Activated naive CD8-positive, alpha-beta T cell treated with anti-CD3 and anti-CD28 coated beads for 36 hours (primary cell): Measurements from ENCODE around the gene CCDC51. TPM values are rescaled to one million over a fixed set of nuclear protein-coding genes. Genes with fewer than 3 reads are reported as not detected.

Experiments
- DNase-seq: peaks from one replicate; pipeline ENCODE4 v3.0.0; 2021
- H3K27ac Mint-ChIP-seq: one replicate; pipeline ENCODE4 v1.8.0; 2022; ENCODE audit warnings: mild to moderate bottlenecking, moderate library complexity, mixed read lengths
- H3K27me3 Mint-ChIP-seq: one replicate; pipeline ENCODE4 v1.8.0; 2022; ENCODE audit warnings: mild to moderate bottlenecking, mixed read lengths
- H3K36me3 Mint-ChIP-seq: one replicate; pipeline ENCODE4 v1.8.0; 2021; ENCODE audit warnings: mild to moderate bottlenecking, mixed read lengths
- H3K4me1 Mint-ChIP-seq: one replicate; pipeline ENCODE4 v1.8.0; 2021; ENCODE audit warnings: mixed read lengths
- H3K4me3 Mint-ChIP-seq: one replicate; pipeline ENCODE4 v1.8.0; 2022; ENCODE audit warnings: mild to moderate bottlenecking, moderate library complexity, mixed read lengths
- H3K9me3 Mint-ChIP-seq: one replicate; pipeline ENCODE4 v1.8.0; 2022; ENCODE audit warnings: mixed read lengths
- total RNA-seq, 2 experiments: library from RNA; stranded (reverse); gene quantifications; one replicate each; pipeline ENCODE4 v1.2.3, GENCODE V29; 2021

The CCDC51 gene
- total RNA-seq, 2 experiments from 2014 or later = 28.2 to 29.5 TPM

- no peaks in the 10 kb centered on the region for H3K9me3 Mint-ChIP-seq
- no peak overlapping the region for H3K27ac Mint-ChIP-seq
- H3K27me3 Mint-ChIP-seq = peaks cover 7% of the 10 kb centered on the region
- no peaks in the 10 kb centered on the region for H3K36me3 Mint-ChIP-seq
- H3K4me3 Mint-ChIP-seq = no peak overlapping the region
- no peaks in the 10 kb centered on the region for H3K4me1 Mint-ChIP-seq
- DNase-seq = no peak
Measured at GRCh38 chr3:48423241-48423882, 16.6 kb downstream of the CCDC51 start.

GRCh38 chr3:48422681-48423080 is 17.2 kb downstream of the CCDC51 start:
- no peaks in the 10 kb centered on the region for H3K4me1 Mint-ChIP-seq
- H3K27ac Mint-ChIP-seq = no peak overlapping the region

DNA sequence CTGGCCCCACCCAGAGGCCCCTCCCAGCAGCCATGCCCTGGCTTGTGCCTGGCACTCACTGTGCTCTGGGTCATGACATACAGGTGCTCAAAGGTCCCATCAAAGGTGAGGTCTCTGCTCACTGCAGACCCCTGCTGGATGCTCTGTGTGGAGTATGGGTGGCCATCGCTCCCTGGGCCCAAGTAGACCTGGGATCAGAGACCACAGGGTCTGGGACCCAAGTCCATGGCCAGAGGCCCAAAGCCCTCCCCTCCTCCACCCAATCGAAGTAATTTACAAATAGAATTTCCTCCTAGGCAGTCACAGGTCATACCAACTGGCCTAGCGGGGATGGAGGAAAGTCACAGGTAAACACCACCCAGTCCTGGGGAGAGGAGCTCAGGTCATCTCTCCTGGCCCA is 17.6 kb downstream of the CCDC51 start:
- Mint-ChIP-seq H3K9me3 (no peaks in the 10 kb centered on the region), H3K27me3 (no peaks in the 10 kb centered on the region)

More at GRCh38 chr3:48422681-48423080, 17.2 kb downstream of the CCDC51 start:
- H3K27me3 Mint-ChIP-seq = peaks cover under 1% of the 10 kb centered on the region
- no peaks in the 10 kb centered on the region for H3K36me3 Mint-ChIP-seq
- no peaks in the 10 kb centered on the region for H3K9me3 Mint-ChIP-seq
- DNase-seq = no peak
- H3K4me3 Mint-ChIP-seq = no peak overlapping the region

DNA sequence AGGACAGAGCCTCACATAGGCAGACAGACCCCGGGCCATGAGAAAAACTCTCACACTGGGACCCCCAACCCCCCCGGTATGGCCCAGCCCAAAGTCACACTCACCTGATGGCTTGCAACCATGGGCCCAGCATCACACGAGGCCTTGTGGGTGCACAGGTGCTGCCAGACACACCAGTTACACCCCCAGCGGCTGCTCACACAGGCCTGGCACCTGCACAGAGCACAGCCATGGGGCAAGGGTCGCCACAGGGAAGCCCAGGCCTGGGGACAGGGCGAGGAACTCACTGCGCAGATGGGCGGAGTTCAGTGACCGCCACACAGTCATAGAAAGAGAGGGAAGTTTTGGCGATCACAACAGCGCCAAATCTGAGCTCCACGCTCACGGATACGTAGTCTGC is 19.4 kb downstream of the CCDC51 start:
- Mint-ChIP-seq H3K27me3 (no peaks in the 10 kb centered on the region), H3K36me3 (no peaks in the 10 kb centered on the region), H3K4me1 (no peaks in the 10 kb centered on the region), H3K4me3 (no peak overlapping the region), H3K27ac (no peak overlapping the region), H3K9me3 (no peaks in the 10 kb centered on the region)
- DNase-seq = no peak

More for the DNA sequence above, 17.6 kb downstream of the CCDC51 start:
- Mint-ChIP-seq H3K4me1 (no peaks in the 10 kb centered on the region), H3K4me3 (no peak overlapping the region), H3K27ac (no peak overlapping the region), H3K36me3 (no peaks in the 10 kb centered on the region)
- DNase-seq = no peak

DNA sequence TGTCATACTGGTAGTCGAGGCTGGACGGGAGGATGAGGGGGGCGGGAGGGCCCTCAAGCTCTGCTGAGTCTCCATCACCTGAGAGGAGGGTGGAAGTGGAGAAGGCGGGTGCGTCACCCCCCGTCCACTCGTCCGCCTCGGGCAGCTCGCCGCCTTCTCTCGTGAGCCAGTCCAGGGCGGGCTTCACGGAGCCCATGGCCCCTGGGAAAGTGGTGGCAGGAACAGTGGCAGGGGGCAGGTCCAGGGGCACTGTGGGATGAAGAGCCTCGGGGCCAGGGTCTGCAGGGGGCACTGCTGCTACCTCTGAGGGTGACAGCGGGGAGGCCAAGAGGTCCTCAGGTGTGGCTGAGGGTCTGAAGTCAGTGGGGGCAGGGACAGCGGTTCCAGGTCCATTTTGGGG is 20.3 kb downstream of the CCDC51 start:
- Mint-ChIP-seq H3K27me3 (no peaks in the 10 kb centered on the region), H3K4me3 (no peak overlapping the region), H3K36me3 (no peaks in the 10 kb centered on the region), H3K27ac (no peak overlapping the region), H3K9me3 (no peaks in the 10 kb centered on the region), H3K4me1 (no peaks in the 10 kb centered on the region)
- no peak for DNase-seq

DNA sequence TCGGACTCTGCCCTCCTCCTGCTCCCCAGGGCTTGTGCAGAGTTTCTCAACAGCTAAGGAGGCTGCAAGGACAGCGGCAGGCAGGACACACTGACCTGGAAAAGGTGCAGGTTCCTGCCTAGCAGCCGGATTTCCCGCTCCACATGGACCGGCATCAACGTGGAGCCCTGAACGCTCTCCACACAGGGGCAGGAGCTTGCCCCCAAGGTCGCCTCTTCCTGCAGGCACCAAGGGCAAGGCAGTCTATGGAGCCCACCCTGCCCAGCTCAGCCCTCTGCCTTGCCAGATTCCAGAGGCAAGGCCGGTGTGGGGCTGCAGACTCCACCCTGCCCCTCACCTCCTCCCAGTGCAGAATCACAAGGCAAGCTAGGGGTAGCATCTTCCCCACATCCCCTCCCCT is 20.8 kb downstream of the CCDC51 start:
- no peak overlapping the region for H3K27ac Mint-ChIP-seq

GRCh38 chr3:48418651-48419050 is 21.3 kb downstream of the CCDC51 start:
- Mint-ChIP-seq H3K4me3 (no peak overlapping the region), H3K36me3 (no peaks in the 10 kb centered on the region), H3K27ac (no peak overlapping the region), H3K4me1 (no peaks in the 10 kb centered on the region), H3K27me3 (no peaks in the 10 kb centered on the region), H3K9me3 (no peaks in the 10 kb centered on the region)
- no peak for DNase-seq

More for the DNA sequence above, 20.8 kb downstream of the CCDC51 start:
- H3K27me3 Mint-ChIP-seq = no peaks in the 10 kb centered on the region
- no peaks in the 10 kb centered on the region for H3K36me3 Mint-ChIP-seq
- no peaks in the 10 kb centered on the region for H3K9me3 Mint-ChIP-seq
- no peak for DNase-seq
- H3K4me1 Mint-ChIP-seq = no peaks in the 10 kb centered on the region
- H3K4me3 Mint-ChIP-seq = no peak overlapping the region

DNA sequence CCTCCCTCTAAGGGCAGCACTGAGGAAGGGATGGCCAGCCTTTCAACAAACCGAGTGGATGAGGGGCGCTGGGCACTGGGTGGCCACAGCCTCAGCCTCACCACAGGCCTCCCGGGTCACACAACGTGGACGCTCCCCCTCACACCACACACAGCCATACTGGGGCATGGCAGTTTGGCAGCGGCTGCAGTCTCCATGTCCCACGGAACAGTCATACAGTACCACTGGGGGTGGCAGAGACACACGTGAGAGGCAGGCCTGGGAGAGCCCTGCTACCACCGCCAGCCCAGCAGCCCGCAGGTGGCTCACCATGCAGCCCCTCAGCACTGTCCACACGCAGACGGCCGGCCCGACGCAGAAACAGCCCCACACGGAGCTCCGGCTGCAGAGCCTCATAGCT is 21.8 kb downstream of the CCDC51 start:
- Mint-ChIP-seq H3K36me3 (no peaks in the 10 kb centered on the region), H3K9me3 (no peaks in the 10 kb centered on the region), H3K4me1 (no peaks in the 10 kb centered on the region), H3K4me3 (no peak overlapping the region), H3K27ac (no peak overlapping the region), H3K27me3 (no peaks in the 10 kb centered on the region)
- no peak for DNase-seq

GRCh38 chr3:48417529-48418108 is 22.3 kb downstream of the CCDC51 start:
- Mint-ChIP-seq H3K9me3 (no peaks in the 10 kb centered on the region), H3K27me3 (no peaks in the 10 kb centered on the region), H3K36me3 (no peaks in the 10 kb centered on the region), H3K4me3 (no peak overlapping the region), H3K27ac (no peak overlapping the region), H3K4me1 (no peaks in the 10 kb centered on the region)
- no peak for DNase-seq

GRCh38 chr3:48416546-48416945 is 23.4 kb downstream of the CCDC51 start:
- Mint-ChIP-seq H3K4me1 (no peaks in the 10 kb centered on the region), H3K36me3 (no peaks in the 10 kb centered on the region), H3K9me3 (no peaks in the 10 kb centered on the region), H3K27me3 (no peaks in the 10 kb centered on the region), H3K4me3 (no peak overlapping the region), H3K27ac (no peak overlapping the region)
- DNase-seq = no peak

DNA sequence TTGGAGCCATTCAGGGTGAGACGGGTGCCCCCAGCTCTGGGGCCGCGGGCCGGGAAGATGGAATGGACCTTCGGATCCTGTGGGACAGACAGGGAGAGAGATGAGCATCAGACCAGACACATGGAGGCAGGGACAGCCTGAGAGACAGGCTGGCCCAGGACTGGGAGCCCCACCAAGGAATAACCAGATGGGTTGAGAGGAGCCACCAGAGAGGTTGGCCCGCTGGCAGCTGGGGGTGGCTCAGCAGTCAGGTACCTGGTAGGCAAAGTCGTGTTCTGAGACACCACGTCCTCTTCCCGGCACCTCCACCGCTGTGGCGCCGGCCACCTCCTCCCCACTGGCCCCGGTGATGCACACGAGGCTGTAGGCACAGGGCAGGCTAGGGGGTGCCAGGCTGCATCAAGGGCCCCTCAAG is 23.8 kb downstream of the CCDC51 start:
- no peaks in the 10 kb centered on the region for H3K4me1 Mint-ChIP-seq
- no peak overlapping the region for H3K27ac Mint-ChIP-seq
- no peak overlapping the region for H3K4me3 Mint-ChIP-seq
- no peak for DNase-seq
- no peaks in the 10 kb centered on the region for H3K36me3 Mint-ChIP-seq
- no peaks in the 10 kb centered on the region for H3K9me3 Mint-ChIP-seq
- H3K27me3 Mint-ChIP-seq = no peaks in the 10 kb centered on the region

DNA sequence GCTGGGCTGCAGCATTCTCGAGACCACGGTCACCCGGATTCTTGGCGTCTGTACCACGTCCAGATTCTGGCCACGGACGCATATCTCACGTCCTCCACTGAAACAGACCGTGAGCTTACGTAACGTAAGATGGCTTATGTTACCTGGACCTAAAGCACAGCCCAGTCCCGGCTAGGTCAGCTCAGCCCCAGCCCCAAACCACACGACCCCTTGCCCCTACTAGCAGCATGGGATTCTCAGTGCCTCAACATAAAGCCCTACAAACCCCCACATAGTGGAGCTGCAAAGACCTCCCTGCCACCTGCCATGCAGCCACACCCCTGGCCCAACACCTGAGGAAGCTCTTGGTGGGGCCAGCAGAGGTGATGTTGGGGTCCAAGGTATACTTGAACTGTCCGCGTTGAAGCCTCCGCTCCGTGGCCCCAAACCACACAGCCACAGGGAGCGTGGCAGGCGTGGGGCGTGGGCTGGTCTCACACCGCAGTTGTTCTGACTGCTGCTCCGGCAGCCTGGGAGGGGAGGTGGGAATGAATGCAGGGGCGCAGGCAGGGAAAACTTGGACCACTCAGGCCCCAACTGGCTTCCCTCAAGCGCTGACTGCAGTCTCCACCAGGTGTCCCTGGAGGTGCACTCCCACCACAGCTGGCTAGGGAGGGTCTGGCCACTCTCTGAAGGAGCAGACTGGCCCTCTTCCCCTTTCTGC is 24.5 kb downstream of the CCDC51 start:
- Mint-ChIP-seq H3K27ac (no peak overlapping the region), H3K9me3 (no peaks in the 10 kb centered on the region), H3K27me3 (no peaks in the 10 kb centered on the region), H3K4me3 (no peak overlapping the region), H3K36me3 (no peaks in the 10 kb centered on the region), H3K4me1 (no peaks in the 10 kb centered on the region)
- no peak for DNase-seq

DNA sequence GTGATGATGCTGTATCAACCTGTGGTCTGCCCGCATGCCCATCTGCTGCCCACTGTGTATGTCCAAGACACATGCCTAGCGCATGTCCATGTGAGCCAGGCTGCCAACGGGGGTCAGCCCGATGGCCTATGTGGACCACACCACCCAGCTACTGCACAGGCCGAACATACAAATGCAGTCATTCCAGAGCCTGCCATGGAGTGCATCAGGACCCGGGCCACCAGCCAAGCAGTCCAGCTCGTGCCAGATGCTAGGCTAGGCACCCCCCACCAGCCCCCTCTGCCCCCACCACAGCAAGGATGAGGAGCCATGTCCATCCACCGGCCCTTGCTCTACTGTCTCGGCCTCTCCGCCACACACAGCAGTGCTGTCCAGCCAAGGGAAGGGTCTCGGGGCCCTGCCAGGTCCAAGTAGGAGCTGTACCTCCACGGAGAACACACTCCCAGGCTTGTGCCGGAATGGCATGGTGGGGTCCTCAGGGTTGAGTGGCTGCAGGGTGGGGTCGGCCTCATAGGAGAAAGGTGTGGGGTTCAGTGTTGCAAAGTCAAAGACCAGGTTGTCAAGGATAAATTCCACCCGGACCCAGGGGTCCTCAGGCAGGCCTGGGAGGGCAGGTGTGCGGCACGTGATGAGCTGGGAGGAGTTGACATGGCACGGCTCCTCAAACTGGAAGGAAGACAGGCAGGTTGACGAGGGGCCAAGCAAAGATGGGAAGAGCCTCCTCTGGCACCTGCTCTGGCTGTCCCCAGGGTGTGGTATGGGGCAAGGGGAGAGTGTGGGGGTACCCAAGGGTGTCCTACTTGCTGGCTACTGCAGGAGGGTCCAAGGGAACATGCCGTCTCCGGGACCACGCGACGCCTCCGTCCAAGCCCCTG is 25.3 kb downstream of the CCDC51 start:
- Mint-ChIP-seq H3K9me3 (no peaks in the 10 kb centered on the region), H3K36me3 (no peaks in the 10 kb centered on the region), H3K27ac (no peak overlapping the region), H3K4me1 (no peaks in the 10 kb centered on the region), H3K4me3 (no peak overlapping the region), H3K27me3 (no peaks in the 10 kb centered on the region)
- no peak for DNase-seq

DNA sequence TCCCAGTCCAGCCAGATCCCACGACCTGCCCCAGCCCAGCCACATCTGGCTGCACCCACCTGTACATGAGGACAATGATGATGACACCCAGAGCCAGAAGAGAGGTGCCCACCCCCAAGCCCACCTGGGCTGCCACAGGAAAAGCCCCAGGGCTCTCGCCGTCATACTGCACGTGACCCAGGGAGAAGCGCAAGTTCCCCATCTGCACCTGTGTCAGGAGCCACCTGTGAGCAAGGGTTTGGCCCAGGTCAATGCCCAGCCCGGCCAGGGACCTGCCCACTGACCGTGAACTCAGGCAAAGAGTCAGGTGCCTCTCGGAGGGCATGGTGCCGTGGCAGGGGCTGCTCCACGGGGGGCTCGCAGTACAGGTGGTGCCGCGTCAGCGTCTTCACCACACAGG is 26.3 kb downstream of the CCDC51 start:
- no peaks in the 10 kb centered on the region for H3K4me1 Mint-ChIP-seq
- no peaks in the 10 kb centered on the region for H3K9me3 Mint-ChIP-seq
- H3K27me3 Mint-ChIP-seq = no peaks in the 10 kb centered on the region
- H3K27ac Mint-ChIP-seq = no peak overlapping the region
- H3K36me3 Mint-ChIP-seq = no peaks in the 10 kb centered on the region
- no peak overlapping the region for H3K4me3 Mint-ChIP-seq
- no peak for DNase-seq

DNA sequence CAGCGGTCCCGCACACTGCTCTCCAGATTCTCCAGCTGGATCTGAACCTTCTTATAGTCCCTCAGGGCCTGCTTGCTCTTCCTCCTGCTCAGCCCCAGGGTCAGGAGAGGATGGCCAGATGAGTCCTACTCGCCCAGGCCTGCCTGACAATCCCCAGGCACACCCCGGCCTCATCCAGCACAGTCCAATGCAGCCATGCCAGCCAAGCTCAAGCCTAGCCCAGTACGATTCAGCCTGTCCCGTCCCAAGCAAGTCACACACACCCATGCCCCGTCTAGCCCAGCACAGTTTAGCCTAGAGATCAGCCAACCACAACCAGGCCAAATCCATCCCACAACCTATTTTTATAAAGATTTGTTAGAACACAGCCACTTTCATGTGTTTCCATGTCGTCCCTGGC is 26.8 kb downstream of the CCDC51 start:
- Mint-ChIP-seq H3K4me1 (no peaks in the 10 kb centered on the region), H3K4me3 (no peak overlapping the region)
- no peak for DNase-seq

More for the DNA sequence above, 26.8 kb downstream of the CCDC51 start:
- Mint-ChIP-seq H3K36me3 (no peaks in the 10 kb centered on the region), H3K27me3 (no peaks in the 10 kb centered on the region), H3K9me3 (no peaks in the 10 kb centered on the region), H3K27ac (no peak overlapping the region)
